Measurements from ENCODE around the gene MAP7D2. TPM values are rescaled to one million over a fixed set of nuclear protein-coding genes. Genes with fewer than 3 reads are reported as not detected.

MAP7D2 gene
- total RNA-seq, 1 experiment from 2014 or later = 45.4 TPM

DNA sequence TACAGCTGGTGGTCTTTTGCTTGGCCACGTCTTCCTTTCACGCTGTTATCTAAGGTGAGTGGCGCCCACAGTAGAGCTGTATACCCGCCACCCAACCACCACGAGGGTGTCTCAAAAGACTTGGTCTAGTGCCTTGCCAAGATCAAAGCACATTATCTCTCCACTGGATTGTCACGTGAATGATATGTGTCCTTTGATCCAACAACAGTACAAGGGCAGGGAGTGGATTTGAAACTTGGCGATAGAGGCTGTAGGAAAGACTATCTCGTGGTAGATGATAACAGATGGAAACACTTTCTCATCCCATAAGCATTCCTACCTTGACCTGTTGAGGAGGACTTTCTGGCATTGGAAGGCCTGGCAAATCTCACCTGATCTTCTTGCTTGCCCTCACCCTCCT lies 88.1 kb downstream of the MAP7D2 start:
- H3K4me3 Mint-ChIP-seq (ENCODE audit: unreplicated experiment) = no peak overlapping the region
- Histone ChIP-seq H3K9me3 (no peaks in the 10 kb centered on the region), H3K4me3 (ENCODE audit: low read depth, low read length) (no peak overlapping the region), H3K4me1 (peaks cover 45% of the 10 kb centered on the region), H3K27me3 (replicated peaks; ENCODE audit: control insufficient read depth, insufficient read depth, low read length) (no peaks in the 10 kb centered on the region), H3K36me3 (ENCODE audit: control insufficient read depth, insufficient read depth, low read length) (0 out of 2 replicates have a peak, but pooled peaks cover 2% of the 10 kb centered on the region)
- BruUV-seq (replicated peaks) = no TSS peak
- DNase-seq = peak; percentile 45 to 66
- no peaks in the 10 kb centered on the region for H3K9me3 Mint-ChIP-seq (ENCODE audit: unreplicated experiment)
- H3K27ac Mint-ChIP-seq (ENCODE audit: unreplicated experiment) = peak overlapping the region; percentile 55
- POLR2A ChIA-PET = no interaction called here
- TF ChIP-seq, protein P1, sequence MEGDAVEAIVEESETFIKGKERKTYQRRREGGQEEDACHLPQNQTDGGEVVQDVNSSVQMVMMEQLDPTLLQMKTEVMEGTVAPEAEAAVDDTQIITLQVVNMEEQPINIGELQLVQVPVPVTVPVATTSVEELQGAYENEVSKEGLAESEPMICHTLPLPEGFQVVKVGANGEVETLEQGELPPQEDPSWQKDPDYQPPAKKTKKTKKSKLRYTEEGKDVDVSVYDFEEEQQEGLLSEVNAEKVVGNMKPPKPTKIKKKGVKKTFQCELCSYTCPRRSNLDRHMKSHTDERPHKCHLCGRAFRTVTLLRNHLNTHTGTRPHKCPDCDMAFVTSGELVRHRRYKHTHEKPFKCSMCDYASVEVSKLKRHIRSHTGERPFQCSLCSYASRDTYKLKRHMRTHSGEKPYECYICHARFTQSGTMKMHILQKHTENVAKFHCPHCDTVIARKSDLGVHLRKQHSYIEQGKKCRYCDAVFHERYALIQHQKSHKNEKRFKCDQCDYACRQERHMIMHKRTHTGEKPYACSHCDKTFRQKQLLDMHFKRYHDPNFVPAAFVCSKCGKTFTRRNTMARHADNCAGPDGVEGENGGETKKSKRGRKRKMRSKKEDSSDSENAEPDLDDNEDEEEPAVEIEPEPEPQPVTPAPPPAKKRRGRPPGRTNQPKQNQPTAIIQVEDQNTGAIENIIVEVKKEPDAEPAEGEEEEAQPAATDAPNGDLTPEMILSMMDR (IDR thresholded peaks at IDR 0.05; ENCODE audit: insufficient read depth in 1 of 2, low read depth in 1 of 2, low read length in 1 of 2, severe bottlenecking in 1 of 2, unreplicated experiment in 1 of 2) = no peak
- H3K4me1 Mint-ChIP-seq (ENCODE audit: low read depth, unreplicated experiment) = peaks cover 7% of the 10 kb centered on the region
- H3K27me3 Mint-ChIP-seq (ENCODE audit: insufficient read depth, unreplicated experiment) = no peaks in the 10 kb centered on the region
- H3K36me3 Mint-ChIP-seq (ENCODE audit: insufficient read depth, unreplicated experiment) = peaks cover 34% of the 10 kb centered on the region
- intact Hi-C loops (cut with micrococcal nuclease; ENCODE audit: unreplicated experiment) = loop anchor here (2.0 kb wide), 1 partner anchor 38 kb away; no protein-coding TSS in a partner anchor
- CTCF ChIA-PET = interaction anchor here (0.6 to 1.2 kb wide), 2 partner anchors 21 to 39 kb away, joined by 3 to 9 read pairs; no protein-coding TSS in a partner anchor

DNA sequence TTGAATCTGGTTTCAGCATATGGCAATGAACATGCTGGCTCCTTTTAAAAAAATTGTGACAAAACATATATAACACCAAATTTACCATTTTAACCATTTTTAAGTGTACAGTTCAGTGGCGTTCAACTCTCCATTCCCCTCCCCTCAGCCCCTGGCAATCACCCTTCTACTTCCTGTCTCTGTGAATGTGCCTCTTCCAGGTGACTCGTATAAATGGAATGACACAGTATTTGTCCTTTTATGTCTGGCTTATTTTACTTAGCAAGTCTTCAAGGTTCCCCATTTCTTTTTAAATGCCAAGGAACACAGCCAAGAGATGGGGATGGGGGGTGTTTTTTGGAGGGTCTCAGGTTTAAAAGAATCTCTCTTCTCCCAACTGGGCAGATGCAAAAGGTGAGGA lies 90.4 kb downstream of the MAP7D2 start:
- H3K4me1 ChIP-seq = peaks cover 40% of the 10 kb centered on the region
- CTCF ChIA-PET = no interaction called here
- H3K9me3 Mint-ChIP-seq (ENCODE audit: unreplicated experiment) = no peaks in the 10 kb centered on the region
- peak overlapping the region; percentile 73 for H3K27ac Mint-ChIP-seq (ENCODE audit: unreplicated experiment)
- H3K4me3 ChIP-seq (ENCODE audit: low read depth, low read length) = no peak overlapping the region
- no peaks in the 10 kb centered on the region for H3K9me3 ChIP-seq
- peaks cover 40% of the 10 kb centered on the region for H3K36me3 Mint-ChIP-seq (ENCODE audit: insufficient read depth, unreplicated experiment)
- no peaks in the 10 kb centered on the region for H3K4me1 Mint-ChIP-seq (ENCODE audit: low read depth, unreplicated experiment)
- H3K4me3 Mint-ChIP-seq (ENCODE audit: unreplicated experiment) = no peak overlapping the region
- no peaks in the 10 kb centered on the region for H3K27me3 ChIP-seq (replicated peaks; ENCODE audit: control insufficient read depth, insufficient read depth, low read length)
- POLR2A ChIA-PET = no interaction called here
- intact Hi-C loops (cut with micrococcal nuclease; ENCODE audit: unreplicated experiment) = no loop called here
- 0 out of 2 replicates have a peak, but pooled peaks cover 2% of the 10 kb centered on the region for H3K36me3 ChIP-seq (ENCODE audit: control insufficient read depth, insufficient read depth, low read length)
- H3K27me3 Mint-ChIP-seq (ENCODE audit: insufficient read depth, unreplicated experiment) = no peaks in the 10 kb centered on the region
- DNase-seq = peak in 1 of 2 experiments; percentile 29
- TF ChIP-seq, protein P1 (IDR thresholded peaks at IDR 0.05; ENCODE audit: insufficient read depth in 1 of 2, low read depth in 1 of 2, low read length in 1 of 2, severe bottlenecking in 1 of 2, unreplicated experiment in 1 of 2) = no peak
- BruUV-seq (replicated peaks) = no TSS peak

DNA sequence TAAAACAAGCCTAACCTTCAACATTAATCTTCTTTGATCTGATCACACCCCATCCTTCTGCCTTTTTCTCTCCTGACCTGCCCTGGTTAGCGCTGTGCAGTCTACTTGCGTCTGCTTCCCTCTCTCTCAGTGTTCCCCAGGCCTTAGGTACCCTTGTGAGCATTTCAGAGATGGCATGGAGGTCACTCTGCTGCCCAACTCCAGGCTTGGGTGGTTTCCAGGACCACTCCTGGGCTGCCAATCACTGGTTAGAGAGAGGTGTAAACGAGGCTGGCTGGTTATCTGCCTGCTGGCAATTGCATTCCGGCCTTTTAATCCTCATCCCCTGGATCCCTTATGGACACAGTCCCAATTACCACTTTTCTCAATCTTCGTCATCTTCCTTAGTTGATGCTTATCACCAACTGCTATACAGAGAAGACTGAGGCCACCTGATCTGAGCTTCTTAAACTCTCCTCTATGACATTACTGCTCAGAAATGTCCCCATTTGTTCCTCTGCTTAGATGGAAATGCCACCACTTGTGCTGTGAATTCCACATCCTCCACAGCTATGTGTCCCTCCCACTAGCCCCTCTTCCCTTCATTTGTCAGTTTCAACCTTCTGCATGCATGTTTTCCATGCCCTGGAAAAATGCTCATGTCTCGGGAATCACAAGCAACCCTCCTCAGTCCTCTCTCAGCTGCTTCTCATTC lies 96.9 kb downstream of the MAP7D2 start:
- POLR2A ChIA-PET = no interaction called here
- H3K9me3 Mint-ChIP-seq (ENCODE audit: unreplicated experiment) = no peaks in the 10 kb centered on the region
- CTCF ChIA-PET = no interaction called here
- H3K27me3 ChIP-seq (replicated peaks; ENCODE audit: control insufficient read depth, insufficient read depth, low read length) = no peaks in the 10 kb centered on the region
- no peak for DNase-seq
- no peak overlapping the region for H3K4me3 Mint-ChIP-seq (ENCODE audit: unreplicated experiment)
- no peak overlapping the region for H3K27ac Mint-ChIP-seq (ENCODE audit: unreplicated experiment)
- TF ChIP-seq, protein P1 (IDR thresholded peaks at IDR 0.05; ENCODE audit: insufficient read depth in 1 of 2, low read depth in 1 of 2, low read length in 1 of 2, severe bottlenecking in 1 of 2, unreplicated experiment in 1 of 2) = no peak
- no peaks in the 10 kb centered on the region for H3K9me3 ChIP-seq
- H3K4me1 Mint-ChIP-seq (ENCODE audit: low read depth, unreplicated experiment) = peaks cover 14% of the 10 kb centered on the region
- H3K36me3 Mint-ChIP-seq (ENCODE audit: insufficient read depth, unreplicated experiment) = peaks cover 62% of the 10 kb centered on the region
- no peaks in the 10 kb centered on the region; the same call in 1 of the 2 replicates for H3K36me3 ChIP-seq (ENCODE audit: control insufficient read depth, insufficient read depth, low read length)
- no peak overlapping the region for H3K4me3 ChIP-seq (ENCODE audit: low read depth, low read length)
- no TSS peak for BruUV-seq (replicated peaks)
- no peaks in the 10 kb centered on the region for H3K4me1 ChIP-seq
- H3K27me3 Mint-ChIP-seq (ENCODE audit: insufficient read depth, unreplicated experiment) = no peaks in the 10 kb centered on the region
- intact Hi-C loops (cut with micrococcal nuclease; ENCODE audit: unreplicated experiment) = no loop called here
